Measurements from ENCODE around the gene SPAG4. TPM values are rescaled to one million over a fixed set of nuclear protein-coding genes. Genes with fewer than 3 reads are reported as not detected.

Gene SPAG4
- total RNA-seq, 4 donors from 2014 or later: 2.3 to 6.6 (median 5.5) TPM

GRCh38 chr20:35616465-35617396, 1.1 kb downstream of the SPAG4 start:
- peak in 1 of 2 donors; percentile 54 for TF ChIP-seq POLR2A (IDR thresholded peaks at IDR 0.05)
- TF ChIP-seq CTCF (IDR thresholded peaks at IDR 0.05): no peak
- Histone ChIP-seq H3K4me3 (replicated peaks in 1 of 3) (peak overlapping the region in 2 of 3 donors; percentile 43 to 46), H3K27me3 (no peaks in the 10 kb centered on the region), H3K9me3 (no peaks in the 10 kb centered on the region), H3K36me3 (no peaks in the 10 kb centered on the region), H3K4me1 (peaks cover 32 to 37% of the 10 kb centered on the region in 2 donors), H3K27ac (peak overlapping the region; percentile 52 to 78 (median 58))
- intact Hi-C loops (cut with DNase I): loop anchor here (2.0 to 5.0 kb wide), 2 partner anchors 48 to 266 kb away; partner anchors contain the start of genes CPNE1 and RBM12
- peak; percentile 73 to 81 for DNase-seq
- WGBS, 2 donors: 6 to 12% methylated on average over 33 to 50 of the region's 57 CpGs

GRCh38 chr20:35617397-35618262, 2.0 kb downstream of the SPAG4 start:
- DNase-seq: peak; percentile 51 to 53
- H3K4me1 ChIP-seq: peaks cover 32 to 37% of the 10 kb centered on the region in 2 donors
- intact Hi-C loops (cut with DNase I): loop anchor here (2.0 to 5.0 kb wide), 2 partner anchors 47 to 265 kb away; partner anchors contain the start of genes CPNE1 and RBM12
- H3K36me3 ChIP-seq: no peaks in the 10 kb centered on the region
- 15 to 25% methylated on average over 12 to 21 of the region's 22 CpGs for WGBS, 2 donors
- no peaks in the 10 kb centered on the region for H3K27me3 ChIP-seq
- TF ChIP-seq POLR2A (IDR thresholded peaks at IDR 0.05) (no peak), CTCF (IDR thresholded peaks at IDR 0.05) (peak in 3 of 6 experiments; percentile 20 to 41 (median 21))
- H3K9me3 ChIP-seq: no peaks in the 10 kb centered on the region
- peak overlapping the region in 2 of 3 donors; percentile 11 to 43 for H3K4me3 ChIP-seq (replicated peaks in 1 of 3)
- peak overlapping the region; percentile 52 to 78 (median 58) for H3K27ac ChIP-seq

GRCh38 chr20:35618263-35619131, 2.9 kb downstream of the SPAG4 start:
- H3K4me3 ChIP-seq (replicated peaks in 1 of 3): peak overlapping the region in 1 of 3 donors; percentile 44
- intact Hi-C loops (cut with DNase I): loop anchor here (5.0 kb wide), 1 partner anchor 264 kb away; no protein-coding TSS in a partner anchor
- no peaks in the 10 kb centered on the region for H3K9me3 ChIP-seq
- WGBS, 2 donors: 9 to 20% methylated on average over 18 to 22 of the region's 35 CpGs
- H3K36me3 ChIP-seq: no peaks in the 10 kb centered on the region
- H3K4me1 ChIP-seq: peaks cover 32 to 37% of the 10 kb centered on the region in 2 donors
- no peak overlapping the region for H3K27ac ChIP-seq
- TF ChIP-seq POLR2A (IDR thresholded peaks at IDR 0.05): no peak
- no peak for TF ChIP-seq CTCF (IDR thresholded peaks at IDR 0.05)
- peak; percentile 20 to 32 for DNase-seq
- H3K27me3 ChIP-seq: no peaks in the 10 kb centered on the region

GRCh38 chr20:35619196-35620095, 3.8 kb downstream of the SPAG4 start:
- no peak overlapping the region for H3K27ac ChIP-seq
- WGBS, 2 donors: 8 to 9% methylated on average over 24 to 40 of the region's 49 CpGs
- peak overlapping the region in 2 of 3 donors; percentile 43 to 44 for H3K4me3 ChIP-seq (replicated peaks in 1 of 3)
- H3K9me3 ChIP-seq: no peaks in the 10 kb centered on the region
- H3K36me3 ChIP-seq: no peaks in the 10 kb centered on the region
- intact Hi-C loops (cut with DNase I): loop anchor here (5.0 kb wide), 1 partner anchor 263 kb away; no protein-coding TSS in a partner anchor
- H3K4me1 ChIP-seq: peaks cover 32 to 37% of the 10 kb centered on the region in 2 donors
- TF ChIP-seq POLR2A (IDR thresholded peaks at IDR 0.05): no peak
- TF ChIP-seq CTCF (IDR thresholded peaks at IDR 0.05): peak in 3 of 6 experiments; percentile 10 to 26 (median 24)
- H3K27me3 ChIP-seq: no peaks in the 10 kb centered on the region
- peak; percentile 80 to 81 for DNase-seq
